Fibroblast of skin of back (primary cell): Measurements from ENCODE around the gene SVIP. TPM values are rescaled to one million over a fixed set of nuclear protein-coding genes. Genes with fewer than 3 reads are reported as not detected.
A peak's percentile ranks its signal among the peaks of the same experiment; 100 is the strongest.

Experiments
- DNase-seq: peaks from one replicate; pipeline ENCODE4 v3.0.0-alpha.2; 2013
- polyA plus RNA-seq, 2 experiments: library from polyadenylated mRNA; unstranded; fragments of 120-200 nt; gene quantifications; one replicate each; pipeline ENCODE4 v1.2.1, GENCODE V29; 2013; ENCODE audit not compliant: insufficient read length in 2 of 2

Gene SVIP, protein sequence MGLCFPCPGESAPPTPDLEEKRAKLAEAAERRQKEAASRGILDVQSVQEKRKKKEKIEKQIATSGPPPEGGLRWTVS
- 16.6 TPM for polyA plus RNA-seq (2013, experiment 1 of 2; ENCODE audit: insufficient read length)
- polyA plus RNA-seq (2013, experiment 2 of 2; ENCODE audit: insufficient read length): 9.3 TPM

DNA sequence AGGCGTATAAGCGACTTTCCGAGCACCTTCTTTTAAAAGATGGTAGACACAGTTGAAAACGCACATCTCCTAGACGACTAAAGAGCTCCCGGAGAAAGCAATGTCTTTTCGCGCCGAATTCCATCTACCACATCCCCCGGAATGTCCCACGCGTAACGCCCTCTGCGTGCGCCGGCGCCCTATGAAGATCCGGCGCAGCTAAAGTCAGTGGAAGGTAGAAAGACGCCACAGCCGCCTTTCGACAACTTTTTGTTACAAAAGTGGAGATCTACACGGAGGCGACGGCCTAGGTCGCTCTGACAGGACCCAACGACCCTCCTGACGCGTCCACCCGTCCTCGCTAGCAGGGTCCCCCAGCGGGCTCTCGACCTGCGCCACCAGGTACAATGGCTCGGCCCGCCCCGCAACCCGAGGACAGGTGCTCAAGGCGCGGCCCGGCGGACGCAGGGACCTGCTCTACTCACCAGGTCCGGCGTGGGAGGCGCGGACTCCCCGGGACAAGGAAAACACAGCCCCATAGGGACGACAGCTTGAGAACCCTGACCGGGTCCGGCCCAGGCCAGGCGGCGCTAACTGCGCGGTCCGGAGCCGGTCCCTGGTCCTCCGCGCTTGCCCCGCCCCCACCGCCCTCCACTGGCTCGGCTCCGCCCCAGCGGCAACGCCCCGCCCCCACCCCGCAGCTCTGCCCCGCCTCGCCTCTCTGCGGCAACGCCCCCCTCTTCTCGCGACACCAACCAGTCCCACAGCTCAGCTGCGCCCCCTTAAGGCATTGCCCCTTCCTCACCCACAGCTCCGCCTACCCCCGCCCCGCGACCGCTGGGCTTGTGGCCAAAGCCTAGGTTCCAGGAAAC, at the start of gene SVIP:
SVIP (minus strand) TSS at position 571 of the 851 bp plus-strand sequence; CDS start at position 518, 53 bp downstream.
- DNase-seq: peak; percentile 80

DNA sequence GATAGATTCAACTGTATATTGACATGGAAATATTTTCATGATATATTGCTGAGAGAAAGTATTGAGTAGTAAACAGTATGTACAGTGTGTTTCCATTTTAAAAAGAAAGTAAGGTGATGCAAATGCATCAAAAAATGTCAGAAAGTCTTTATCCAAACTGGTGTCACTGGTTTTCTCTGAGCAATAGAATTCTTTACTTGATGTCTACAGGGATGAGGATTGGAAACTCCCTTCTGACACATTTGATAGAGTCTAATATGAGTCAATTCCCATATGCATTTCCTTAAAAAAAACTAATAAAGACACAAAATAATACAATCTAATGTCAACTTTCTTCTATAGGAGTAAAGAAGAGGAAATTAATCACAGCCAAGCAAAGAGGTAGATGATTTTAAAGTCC, 49.0 kb upstream of the SVIP start:
- DNase-seq: no peak

DNA sequence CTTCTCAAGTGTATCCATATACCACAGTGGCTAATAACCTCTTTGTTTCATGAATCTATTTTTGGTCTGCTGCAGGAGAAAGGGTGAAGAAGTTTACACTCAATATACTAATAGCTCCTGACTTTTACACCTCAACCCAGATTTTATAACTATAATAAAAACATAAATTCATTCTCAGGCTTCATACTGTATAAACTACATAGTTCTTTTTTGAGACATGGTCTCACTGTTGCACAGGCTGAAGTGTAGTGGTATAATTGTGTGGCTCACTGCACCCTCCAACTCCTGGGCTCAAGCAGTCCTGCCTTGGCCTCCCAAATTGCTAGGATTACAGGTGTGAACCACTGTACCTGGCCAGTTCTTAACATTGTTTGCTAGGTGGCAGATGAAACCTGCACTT, 48.4 kb upstream of the SVIP start:
- no peak for DNase-seq

DNA sequence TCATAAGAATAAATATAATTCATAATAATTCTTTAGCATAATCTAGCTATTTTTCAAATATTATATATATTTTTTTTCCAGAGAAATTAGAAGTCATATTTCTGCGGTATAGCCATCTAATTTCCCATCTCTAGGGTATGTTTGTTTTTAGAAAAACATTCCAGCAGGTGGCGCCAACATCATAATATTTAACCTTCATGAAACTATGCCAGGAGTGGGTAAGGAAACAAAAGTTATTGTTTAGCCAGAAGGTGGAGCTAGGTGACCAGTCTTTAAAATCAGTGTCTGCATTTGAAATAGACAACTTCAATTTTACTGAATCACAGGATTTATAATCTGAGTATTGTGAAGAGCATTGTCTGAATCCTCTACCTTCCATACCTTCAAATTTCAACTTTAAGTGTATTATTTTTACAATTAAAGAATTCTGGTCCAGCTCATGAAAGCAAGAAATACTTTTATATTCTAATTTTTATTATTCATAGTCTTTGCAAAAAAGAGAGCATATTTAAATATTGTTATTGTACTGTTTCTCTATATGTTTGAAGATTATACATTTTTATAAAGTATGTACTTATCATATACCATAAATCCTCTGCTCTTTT, 46.4 kb upstream of the SVIP start:
- peak; percentile 86 for DNase-seq

DNA sequence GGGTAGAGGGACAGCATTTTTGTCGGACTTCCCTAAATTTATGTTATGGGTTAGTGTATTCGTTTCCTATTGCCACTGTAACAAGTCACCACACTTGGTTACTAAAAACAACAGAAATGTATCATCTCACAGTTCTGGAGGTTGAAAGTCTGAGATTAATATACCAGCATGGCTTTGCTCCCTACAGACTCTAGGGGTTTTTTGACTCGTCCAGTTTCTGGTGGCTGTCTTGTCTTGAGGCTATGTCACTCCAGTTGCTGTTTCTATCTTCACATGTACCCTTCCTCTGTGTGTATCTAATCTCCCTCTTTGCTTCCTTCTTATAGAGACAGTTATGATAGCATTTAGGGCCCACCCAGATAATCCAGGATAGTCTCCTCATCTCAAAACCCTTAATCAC, 39.7 kb upstream of the SVIP start:
- DNase-seq: no peak

DNA sequence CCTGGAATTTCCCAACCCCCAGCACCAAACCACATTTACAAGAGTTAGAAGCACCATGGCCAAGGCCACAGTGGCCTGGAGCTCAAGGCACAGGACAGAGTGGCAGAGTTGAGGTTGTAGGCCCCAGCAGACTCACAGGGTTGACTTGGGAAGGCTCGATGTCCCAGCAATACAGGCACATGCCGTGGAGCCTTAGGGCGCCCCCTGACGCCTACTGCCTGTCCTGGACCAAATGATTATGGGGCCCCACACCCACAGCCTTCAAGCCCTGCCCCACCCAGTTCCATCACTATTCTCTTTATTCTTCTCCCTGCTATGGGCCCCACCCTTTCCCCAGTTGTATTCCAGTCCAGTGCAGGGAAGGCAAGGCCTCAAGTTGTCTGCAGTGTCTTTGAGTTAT, 30.6 kb upstream of the SVIP start, which contains the start of gene CCDC179:
CCDC179 (minus strand) TSS at position 234 of the 400 bp plus-strand sequence; CDS start at position 181, 53 bp downstream.
- no peak for DNase-seq

DNA sequence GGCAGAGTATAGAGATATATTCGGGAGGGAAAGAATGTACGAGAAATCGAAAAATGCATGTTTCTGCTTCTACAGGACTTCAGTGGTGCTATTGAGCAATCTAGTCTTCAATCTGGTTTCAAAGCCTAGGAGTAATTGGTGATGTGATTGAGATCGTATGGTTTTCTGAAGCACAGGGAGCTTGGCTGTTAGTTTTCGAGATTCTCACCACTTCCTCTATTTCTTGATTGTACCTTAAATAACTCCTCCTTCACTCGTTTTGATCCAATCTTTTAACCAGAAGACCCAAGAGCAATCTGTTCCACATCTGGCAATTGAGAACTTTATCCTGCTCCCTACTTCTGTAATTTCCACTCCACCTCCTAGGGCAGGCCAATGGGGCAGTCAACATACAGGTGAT, 30.2 kb upstream of the SVIP start:
- no peak for DNase-seq

DNA sequence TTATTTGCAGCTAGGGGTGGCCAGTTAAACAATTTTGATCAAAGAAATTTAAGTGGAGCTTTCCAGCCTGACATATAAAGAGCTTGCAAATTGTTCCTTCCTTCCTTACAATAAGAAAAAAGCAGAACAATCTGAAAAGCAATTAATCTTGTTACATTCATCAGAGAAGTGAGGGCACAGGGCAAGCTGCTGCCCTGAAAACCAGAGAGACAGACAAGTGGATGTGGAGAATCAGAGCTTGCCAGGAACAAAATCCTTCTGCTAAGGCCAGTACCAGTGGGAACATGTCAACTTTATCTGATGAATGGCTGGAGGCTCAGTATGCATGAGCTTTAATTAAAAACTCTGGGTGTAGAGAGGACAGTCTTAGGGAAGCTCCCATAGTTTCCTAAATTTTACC, 21.9 kb upstream of the SVIP start:
- DNase-seq: no peak

DNA sequence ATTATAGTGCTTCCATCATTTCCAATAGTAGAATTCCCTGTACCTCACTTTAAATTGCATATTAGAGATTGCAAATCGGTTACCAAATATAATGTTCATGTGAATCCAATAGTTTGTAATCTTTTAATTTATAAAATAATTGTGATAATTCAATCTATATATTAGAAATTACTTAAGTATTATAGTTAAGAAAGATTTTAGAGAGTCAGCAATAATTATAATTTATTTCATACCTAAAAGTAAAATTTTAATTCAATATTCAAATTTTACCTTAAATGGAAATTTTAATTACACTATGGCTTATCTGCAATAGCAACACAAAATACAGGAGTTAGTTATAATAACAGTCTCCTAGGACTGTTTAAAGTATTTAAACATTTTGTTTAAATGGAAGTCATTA, 17.1 kb upstream of the SVIP start:
- DNase-seq: no peak

DNA sequence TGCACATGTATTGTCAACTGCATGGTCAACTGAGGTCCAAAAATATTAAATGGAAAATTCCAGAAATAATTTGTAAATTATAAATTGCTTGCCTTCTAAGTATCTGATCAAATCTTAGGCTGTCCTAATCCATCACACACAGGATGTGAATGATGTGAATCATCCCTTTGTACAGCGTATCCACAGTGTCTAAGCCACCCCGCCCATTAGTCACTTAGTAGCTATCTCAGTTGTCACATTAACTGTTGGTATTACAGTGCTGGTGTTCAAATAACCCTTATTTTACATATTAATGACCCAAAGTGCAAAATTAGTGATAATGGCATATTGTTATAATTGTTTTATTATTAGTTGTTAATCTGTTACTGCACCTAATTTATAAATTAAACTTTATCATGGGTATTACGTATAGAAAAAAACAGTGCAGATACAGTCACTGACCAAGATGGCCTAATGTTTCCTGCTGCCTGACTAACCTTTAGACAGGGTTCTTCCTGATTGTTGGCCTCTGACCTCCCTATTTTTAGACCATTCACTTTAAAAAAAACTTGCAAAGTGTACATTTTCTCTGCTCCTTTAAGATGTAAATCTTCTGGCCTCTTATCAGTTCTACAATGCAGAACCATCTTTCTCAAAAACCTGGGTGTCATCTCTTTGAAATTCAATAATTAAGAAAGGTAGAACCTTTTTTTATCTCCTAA, 2.9 kb upstream of the SVIP start:
- DNase-seq: peak; percentile 64

DNA sequence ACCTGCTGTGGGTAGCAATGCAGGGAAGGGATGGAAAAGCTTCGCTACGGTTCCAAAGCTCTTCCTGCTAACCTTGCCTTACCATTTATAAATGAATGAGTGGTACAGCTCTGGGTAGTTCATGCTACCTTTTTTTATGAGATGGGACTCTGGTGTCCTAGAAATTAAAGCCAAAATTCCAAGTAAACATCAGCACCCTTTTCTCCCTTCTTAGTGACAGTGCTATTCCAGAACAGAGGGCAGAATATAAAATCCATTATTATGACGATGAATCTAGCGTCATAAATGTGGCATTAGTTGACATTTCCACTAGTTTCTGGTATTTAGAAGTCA, 447 bp upstream of the SVIP start:
- DNase-seq: no peak

DNA sequence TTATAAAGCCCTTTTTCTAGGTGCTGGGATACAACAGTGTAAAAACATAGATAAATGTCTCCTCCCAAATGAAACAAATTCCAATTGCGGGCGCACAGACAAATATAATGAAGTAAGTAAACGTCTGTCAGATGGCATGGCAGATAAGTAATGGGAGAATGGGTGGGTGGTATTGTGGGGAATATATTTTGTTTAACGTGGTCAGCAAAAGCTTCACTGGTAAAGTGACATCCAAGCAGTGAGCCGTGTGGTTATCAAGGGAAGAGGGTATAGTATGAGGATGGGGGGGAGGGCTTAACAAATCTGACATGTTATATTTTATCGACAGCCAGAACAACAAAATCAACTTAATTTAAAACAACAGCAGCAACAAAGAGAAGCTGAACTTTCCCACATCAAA, 1.2 kb downstream of the SVIP start:
- no peak for DNase-seq

DNA sequence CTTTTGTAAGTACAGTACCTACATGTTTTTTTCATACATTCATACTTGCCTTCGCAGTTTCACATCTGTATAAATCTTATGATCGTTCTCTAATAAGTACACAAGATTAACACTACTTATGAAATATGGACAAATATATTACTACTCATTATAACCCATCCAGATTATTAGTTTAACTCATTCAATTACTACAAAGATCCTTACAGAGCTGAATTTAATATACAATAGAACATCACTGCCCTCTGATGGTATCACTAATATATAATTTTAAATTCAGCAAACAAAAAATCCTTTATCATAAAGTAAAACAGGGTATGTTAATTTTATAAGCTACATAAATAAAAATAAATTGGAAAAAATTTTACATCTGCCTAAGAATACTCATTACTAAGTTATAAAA, 7.4 kb downstream of the SVIP start:
- DNase-seq: no peak

DNA sequence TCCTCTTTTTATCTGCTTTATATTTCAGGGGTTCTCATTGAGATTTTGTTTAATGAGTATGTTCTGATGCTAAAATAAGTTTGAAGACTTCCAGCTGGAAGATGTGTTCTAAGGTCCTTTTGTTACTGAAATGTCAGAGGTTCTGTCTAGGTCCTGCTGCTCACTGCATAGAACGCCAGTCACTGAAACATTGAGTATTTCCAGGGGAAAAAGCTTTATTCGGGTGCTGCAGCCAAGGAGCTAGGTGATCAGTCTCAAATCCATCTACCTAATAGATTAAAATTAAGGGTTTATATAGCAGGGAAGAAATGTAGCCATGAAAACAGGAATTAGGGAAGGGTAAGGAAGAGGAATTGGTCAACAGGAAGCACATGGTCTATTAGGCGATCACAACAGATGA, 19.7 kb downstream of the SVIP start:
- no peak for DNase-seq

DNA sequence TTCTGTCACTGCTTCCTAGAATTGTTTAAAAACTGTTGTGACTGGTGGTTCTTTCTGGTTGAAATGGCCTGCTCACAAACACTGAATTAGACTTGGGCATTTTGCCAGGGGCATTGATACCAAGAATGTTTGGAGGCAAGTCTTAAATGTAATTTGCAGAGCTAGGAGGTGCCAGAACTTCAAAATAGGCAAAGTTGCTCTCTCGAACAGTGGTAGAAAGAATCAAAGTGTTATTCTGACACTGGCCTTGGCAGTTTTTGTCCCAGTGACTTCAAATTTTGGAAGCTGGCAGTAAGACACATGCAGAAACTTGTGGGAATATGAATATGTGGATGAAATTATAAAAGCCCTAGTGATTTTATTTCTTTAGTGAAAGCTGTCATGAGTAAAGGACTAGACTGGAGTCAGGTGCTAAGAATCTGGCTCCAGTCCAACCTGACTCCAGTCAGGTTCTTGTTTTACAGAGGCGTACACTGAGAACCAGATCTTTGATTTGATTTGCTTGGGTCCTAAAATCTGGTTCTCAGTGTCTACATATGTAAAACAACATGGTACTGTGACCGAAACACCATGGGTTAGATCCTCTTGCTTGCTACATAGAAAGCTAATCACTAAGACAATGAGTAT, 20.9 kb downstream of the SVIP start:
- DNase-seq: no peak

DNA sequence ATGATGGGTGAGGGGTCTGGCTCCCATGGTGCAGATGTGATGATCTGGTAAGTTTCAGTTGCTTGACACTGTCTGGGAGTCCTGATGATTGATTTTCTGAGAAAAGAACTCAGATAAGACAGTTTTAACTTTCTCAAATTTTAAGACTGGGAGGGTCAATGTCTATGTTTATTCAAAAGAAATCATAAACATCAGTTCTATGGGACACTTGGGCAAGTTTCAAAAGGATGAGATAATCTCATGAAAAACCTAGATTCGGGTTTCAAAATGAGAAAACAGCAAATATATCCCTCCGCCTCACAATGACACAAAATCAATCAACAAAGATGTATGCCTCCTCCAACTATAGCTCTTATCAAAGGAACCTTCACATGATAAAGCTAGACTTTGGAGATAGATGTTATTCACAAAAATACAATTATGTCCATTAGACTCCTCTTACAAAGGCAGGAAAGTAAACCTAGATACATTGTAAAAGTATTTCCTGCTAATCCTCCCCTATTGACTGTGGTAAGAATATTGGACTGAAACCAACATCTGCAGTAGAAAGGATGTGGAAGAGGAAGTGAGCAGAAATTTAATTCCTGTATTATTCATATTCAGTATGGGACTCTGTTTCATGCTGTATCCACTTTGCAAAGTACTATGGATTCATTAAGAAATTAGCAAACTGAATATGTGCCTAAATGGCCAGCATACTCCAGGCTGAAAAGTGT, 21.6 kb downstream of the SVIP start:
- peak; percentile 54 for DNase-seq

DNA sequence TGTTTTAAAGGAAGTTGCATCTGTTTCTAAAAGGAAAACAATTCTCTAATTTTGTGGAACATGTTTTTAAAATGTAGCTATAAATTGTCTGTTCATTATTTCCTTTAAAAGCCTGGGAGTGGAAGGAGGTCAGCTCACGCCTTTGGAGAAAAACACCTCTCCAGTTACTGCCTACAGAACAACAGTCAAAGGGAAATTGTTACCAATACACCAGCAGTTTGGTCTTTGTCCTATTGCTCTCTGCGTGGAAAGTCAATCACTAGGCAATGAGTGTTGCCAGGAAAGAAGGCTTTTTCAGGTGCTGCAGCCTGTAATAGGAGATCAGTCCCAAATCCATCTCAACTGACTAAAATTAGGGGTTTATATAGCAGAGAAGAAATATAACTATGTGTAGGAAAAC, 22.2 kb downstream of the SVIP start:
- DNase-seq: no peak

DNA sequence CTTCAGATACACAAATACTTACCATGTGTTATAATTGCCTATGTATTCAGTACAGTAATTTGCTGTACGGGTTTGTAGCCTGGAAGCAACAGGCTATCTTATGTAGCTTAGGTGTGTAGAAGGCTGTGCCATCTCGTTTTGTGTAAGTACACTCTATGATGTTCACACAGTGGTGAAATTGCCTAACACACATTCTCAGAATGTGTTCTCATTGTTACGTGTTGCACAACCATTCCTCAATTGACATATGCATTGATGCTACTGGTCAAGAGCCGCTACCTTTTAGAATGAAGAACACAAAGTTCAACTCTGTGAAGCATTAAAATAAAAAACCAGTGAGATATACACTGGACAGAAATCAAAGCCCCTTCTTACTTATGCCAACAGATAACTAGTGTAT, 26.7 kb downstream of the SVIP start:
- no peak for DNase-seq

DNA sequence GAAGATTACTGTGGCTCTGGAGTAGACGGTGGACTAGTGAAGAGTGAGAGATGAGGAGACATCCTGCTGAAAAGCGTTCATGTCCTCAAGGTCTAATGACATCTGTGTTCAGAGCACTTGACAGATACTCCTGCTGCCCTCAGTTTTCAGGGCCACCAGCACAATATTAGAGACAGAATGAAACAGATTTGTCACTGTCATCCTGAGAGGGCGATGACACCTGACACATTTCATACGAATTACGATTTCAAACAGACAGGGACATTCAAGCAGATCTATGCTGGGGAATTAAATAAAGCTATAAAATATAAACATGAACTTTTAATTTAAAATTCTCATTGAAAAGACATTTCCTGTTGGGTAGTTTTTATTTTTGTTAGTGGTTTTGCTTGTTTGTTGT, 29.1 kb downstream of the SVIP start:
- DNase-seq: no peak

DNA sequence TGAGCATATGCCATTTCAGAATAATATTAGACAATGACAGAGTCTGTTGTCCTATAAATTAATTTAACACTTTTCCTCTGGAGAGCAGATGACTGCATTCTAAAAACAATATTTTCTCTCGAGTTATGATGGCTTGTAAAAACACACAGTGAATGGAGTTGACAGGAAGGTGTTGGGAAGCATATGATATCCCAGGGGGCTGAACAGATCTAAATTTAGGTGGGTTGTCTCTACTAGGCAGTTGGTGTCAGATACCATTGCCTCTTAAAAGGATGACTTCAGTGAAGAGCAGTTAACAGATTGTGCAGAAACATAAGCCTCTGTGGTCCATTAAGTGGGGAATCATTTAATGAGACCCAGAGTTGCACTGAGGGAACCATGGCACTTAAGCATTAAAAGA, 30.7 kb downstream of the SVIP start:
- peak; percentile 18 for DNase-seq

DNA sequence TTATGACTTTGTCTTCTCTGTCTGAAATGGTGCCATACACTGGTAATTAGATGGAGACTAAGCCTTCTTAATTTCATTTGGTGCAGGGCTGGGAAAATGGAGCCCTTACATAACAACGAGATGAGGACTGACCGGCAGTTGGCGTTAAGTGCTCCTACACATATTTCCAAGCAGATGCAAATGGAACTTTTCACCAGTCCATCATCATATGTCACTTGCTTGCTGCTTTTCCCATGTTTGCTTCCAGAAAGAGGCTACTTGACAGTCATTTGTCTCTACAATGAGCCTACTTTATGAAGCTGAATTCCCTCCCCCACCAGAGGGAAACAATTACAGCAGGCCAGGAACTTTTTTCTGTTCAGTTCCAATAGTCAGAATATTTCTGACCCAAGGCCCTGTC, 32.6 kb downstream of the SVIP start:
- DNase-seq: no peak

DNA sequence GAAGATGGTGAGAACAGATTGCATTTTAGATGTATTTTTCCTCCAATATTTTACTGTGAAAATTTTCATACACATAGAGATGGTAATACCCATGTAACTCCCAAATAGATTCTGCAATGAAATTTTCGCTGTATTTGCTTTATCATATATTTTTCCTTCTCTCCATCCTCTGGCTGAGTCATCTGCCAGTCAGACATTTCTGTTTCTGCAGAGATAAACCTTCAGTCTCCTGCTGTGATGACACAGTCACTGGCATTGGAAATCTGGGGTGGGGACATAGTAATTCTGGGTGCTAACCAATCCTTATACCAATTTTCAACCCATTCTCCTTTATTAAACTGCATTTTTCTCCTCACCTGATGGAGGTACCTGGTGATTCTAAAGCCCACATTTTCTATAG, 33.7 kb downstream of the SVIP start:
- peak; percentile 77 for DNase-seq
